22Rv1 (cell line): Measurements from ENCODE around the gene SNX8.

Source experiments
- H3K27ac ChIP-seq: fragments of 450-650 bp; 2 replicates; pipeline ENCODE4 v1.5.1; 2017
- CTCF ChIP-seq: fragments of 450-650 bp; IDR thresholded peaks from 2 replicates; pipeline ENCODE4 v1.5.1; 2017; ENCODE audit warnings: mild to moderate bottlenecking
- ZFX ChIP-seq: fragments of 450-650 bp; IDR thresholded peaks from 2 replicates; pipeline ENCODE4 v1.6.1; 2017; ENCODE audit warnings: antibody characterized with exemption, borderline replicate concordance

SNX8 gene

GRCh38 chr7:2325162-2325561 is 10.9 kb upstream of the SNX8 start:
- TF ChIP-seq CTCF (no peak), ZFX (no peak)
- no peak overlapping the region for H3K27ac ChIP-seq

- TF ChIP-seq CTCF (peak; percentile 86), ZFX (no peak)
- peak overlapping the region; percentile 51 for H3K27ac ChIP-seq
Observed at GRCh38 chr7:2321020-2321419, 6.8 kb upstream of the SNX8 start.

GRCh38 chr7:2317556-2318293 is 3.5 kb upstream of the SNX8 start:
- TF ChIP-seq ZFX (no peak), CTCF (no peak)
- no peak overlapping the region for H3K27ac ChIP-seq

GRCh38 chr7:2316578-2316977 is 2.3 kb upstream of the SNX8 start:
- no peak overlapping the region for H3K27ac ChIP-seq
- no peak for TF ChIP-seq CTCF
- no peak for TF ChIP-seq ZFX

GRCh38 chr7:2315787-2316186 is 1.5 kb upstream of the SNX8 start:
- H3K27ac ChIP-seq: no peak overlapping the region
- TF ChIP-seq ZFX: no peak
- TF ChIP-seq CTCF: no peak

GRCh38 chr7:2314956-2315530 is 802 bp upstream of the SNX8 start:
- peak overlapping the region; percentile 48; the same call in 1 of the 2 replicates for H3K27ac ChIP-seq

- peak overlapping the region; percentile 48 for H3K27ac ChIP-seq
- TF ChIP-seq ZFX: no peak
- TF ChIP-seq CTCF: no peak
Observed at GRCh38 chr7:2313450-2314208, 612 bp downstream of the SNX8 start.
